Smooth muscle cell of the pulmonary artery (primary cell): ENCODE data around the gene ATL3. TPM values are rescaled to one million over a fixed set of nuclear protein-coding genes. Genes with fewer than 3 reads are reported as not detected.

ENCODE experiments used
- total RNA-seq: library from RNA; depleted of rRNA; stranded (reverse); fragments of >200 nt; gene quantifications from 2 replicates; pipeline ENCODE4 v1.2.3, GENCODE V29; 2014

Gene ATL3, protein sequence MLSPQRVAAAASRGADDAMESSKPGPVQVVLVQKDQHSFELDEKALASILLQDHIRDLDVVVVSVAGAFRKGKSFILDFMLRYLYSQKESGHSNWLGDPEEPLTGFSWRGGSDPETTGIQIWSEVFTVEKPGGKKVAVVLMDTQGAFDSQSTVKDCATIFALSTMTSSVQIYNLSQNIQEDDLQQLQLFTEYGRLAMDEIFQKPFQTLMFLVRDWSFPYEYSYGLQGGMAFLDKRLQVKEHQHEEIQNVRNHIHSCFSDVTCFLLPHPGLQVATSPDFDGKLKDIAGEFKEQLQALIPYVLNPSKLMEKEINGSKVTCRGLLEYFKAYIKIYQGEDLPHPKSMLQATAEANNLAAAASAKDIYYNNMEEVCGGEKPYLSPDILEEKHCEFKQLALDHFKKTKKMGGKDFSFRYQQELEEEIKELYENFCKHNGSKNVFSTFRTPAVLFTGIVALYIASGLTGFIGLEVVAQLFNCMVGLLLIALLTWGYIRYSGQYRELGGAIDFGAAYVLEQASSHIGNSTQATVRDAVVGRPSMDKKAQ
- total RNA-seq = 110 and 158 TPM in 2 replicates

DNA sequence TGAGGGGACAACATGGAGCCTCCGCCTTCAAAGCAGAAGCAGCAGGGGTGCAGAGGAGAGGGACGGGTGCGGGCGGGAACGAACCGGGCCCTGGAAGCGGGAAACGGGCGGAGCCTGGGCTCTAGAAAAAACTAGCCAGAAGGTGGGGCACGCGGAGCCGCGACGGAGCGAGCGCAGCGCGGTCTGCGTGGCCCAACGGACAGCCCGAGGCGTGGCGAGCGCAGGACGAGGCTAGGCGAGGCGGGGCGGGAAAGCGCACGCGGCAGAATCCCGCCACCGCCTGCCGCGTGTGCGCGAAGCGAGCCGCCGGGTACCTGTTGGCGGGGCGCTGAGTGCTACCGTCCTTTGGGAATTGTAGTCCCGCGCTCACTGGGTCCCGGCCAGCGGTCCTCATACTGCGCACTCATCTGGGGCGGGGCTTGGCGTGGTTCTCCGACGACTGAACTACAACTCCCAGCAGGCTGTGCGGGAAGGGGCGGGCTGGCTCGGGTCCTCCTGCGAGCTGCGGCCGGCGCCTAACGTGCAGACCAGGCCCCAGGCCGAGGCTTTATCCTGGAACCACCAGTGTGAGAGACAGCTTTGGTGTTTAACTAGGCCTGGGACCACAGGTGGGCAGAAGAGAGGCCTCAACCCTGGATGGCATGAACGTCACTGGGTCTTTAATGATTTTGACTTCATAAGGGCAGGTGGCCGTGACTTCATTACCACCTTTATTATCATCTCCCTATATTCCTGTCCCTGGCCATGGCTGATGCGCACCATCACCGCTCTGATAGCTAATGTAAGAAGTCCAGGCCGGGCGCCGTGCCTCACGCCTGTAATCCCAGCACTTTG, at the start of gene ATL3:
ATL3 (minus strand) TSS at position 55 of the 834 bp plus-strand sequence; CDS start at position 14, 41 bp downstream.

DNA sequence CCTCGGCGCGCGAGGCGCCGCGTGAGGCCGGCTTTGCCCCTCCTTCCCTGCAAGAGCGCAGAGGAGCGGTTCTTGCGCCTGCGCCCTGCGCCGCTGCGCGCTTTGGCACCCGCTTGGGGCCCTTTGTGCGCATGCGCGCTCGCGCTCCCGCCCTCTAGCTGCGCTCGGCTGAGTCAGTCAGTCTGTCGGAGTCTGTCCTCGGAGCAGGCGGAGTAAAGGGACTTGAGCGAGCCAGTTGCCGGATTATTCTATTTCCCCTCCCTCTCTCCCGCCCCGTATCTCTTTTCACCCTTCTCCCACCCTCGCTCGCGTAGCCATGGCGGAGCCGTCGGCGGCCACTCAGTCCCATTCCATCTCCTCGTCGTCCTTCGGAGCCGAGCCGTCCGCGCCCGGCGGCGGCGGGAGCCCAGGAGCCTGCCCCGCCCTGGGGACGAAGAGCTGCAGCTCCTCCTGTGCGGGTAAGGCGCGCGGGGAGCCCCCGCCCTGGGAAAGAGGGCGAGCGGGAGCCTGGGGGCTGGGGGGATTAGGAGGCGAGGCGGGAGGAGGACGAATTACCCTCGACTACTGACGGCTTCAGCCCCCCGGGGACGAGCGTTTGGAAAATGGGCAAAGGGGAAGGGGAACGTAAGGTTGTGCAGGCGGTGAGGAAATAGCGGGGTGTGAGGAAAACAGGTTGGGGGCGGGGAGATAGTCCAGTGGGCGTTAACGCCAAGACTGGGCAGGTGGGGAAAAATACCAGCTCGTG, 10.3 kb upstream of the ATL3 start, which contains the start of gene RTN3:
RTN3 (plus strand) TSS at position 180 of the 745 bp plus-strand sequence; CDS start at position 317, 137 bp downstream.

DNA sequence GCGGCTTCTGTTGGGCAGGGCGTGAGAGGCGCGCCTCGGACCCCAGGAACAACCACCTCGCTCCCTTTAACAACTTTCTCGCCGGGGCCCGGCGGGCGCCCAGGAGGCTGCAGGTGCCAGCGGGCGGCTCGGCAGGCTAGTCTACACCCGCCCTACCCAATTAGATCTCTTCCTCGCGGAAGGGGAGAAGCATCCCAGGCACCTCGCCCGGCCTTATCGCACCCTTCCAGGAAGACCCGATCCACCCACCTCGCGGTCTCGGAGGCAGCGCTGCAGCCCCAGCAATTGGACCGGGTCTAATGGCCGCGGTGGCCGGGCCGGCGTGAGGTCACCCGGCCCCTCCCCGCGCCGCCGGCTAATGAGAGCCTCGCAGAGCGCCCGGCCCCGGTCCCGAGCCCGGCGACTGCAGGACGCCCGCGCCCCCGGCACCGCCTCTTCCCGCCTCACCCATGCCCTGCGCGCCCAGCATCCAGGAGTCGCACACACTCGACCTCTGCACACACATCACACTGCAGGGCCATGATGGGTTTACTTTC, 57.0 kb downstream of the ATL3 start, which contains the start of gene PLAAT3:
PLAAT3 (minus strand) TSS at position 298 of the 536 bp plus-strand sequence. CDS start 419 bp downstream, outside the sequence.

Other genes starting within 250 kb of the ATL3 start
- 0.23 TPM in 1 of 2 replicates, not detected in the other for gene PLAAT5, start 180.2 kb downstream of the ATL3 start, total RNA-seq
- gene LGALS12, start 165.3 kb downstream of the ATL3 start, total RNA-seq = not detected in 2 replicates
- gene PLAAT4, start 134.6 kb downstream of the ATL3 start, total RNA-seq = 5.1 and 9.1 TPM in 2 replicates
- gene PLAAT2, start 108.0 kb downstream of the ATL3 start, total RNA-seq = not detected in 2 replicates
- gene PLAAT3, start 56.9 kb downstream of the ATL3 start, total RNA-seq = 12.0 and 30.2 TPM in 2 replicates
- gene RTN3, start 10.1 kb upstream of the ATL3 start, total RNA-seq = 83.3 and 98.0 TPM in 2 replicates
- gene ZFTA, start 97.4 kb upstream of the ATL3 start, total RNA-seq = 17.7 and 19.2 TPM in 2 replicates
- gene SPINDOC, start 142.1 kb upstream of the ATL3 start, total RNA-seq = 10.7 and 15.6 TPM in 2 replicates
- gene MARK2, start 167.7 kb upstream of the ATL3 start, total RNA-seq = 10.3 and 12.0 TPM in 2 replicates
- gene RCOR2, start 245.8 kb upstream of the ATL3 start, total RNA-seq = 2.3 and 5.8 TPM in 2 replicates